ENCODE measurements around the gene PRPF38A.

PRPF38A gene

GRCh38 chr1:52400131-52400530 lies 4.3 kb upstream of the PRPF38A start:
- DNase-seq: no peak

GRCh38 chr1:52402860-52403240 lies 1.6 kb upstream of the PRPF38A start:
- no peak for DNase-seq

GRCh38 chr1:52403566-52404115 lies 761 bp upstream of the PRPF38A start:
- DNase-seq: no peak

- no peak for DNase-seq
Observed at GRCh38 chr1:52404975-52405338, 555 bp downstream of the PRPF38A start.

DNA sequence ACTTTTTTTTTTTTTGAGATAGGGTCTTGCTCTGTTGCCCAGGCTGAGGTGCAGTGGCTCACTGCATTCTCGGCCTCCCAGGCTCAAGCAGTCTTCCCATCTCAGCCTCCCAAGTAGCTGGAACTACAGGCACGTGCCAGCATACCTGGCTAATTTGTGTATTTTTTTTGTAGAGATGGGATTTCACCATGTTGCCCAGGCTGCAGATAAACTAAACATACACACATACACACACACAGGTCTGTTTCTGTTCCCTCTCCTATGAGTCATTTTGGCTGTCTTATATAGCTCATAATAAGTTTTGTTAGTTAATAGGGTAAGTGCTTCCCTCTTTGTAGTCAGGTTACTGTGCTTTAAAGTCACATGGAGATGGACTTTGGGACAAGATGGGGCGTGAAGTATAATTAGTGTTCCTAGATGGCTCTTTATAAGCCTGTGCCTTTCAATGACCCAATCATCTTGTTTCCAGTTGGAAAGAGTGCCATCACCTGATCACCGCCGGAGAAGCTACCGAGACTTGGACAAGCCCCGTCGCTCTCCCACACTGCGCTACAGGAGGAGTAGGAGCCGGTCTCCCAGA lies 9.1 kb downstream of the PRPF38A start:
- no peak for DNase-seq

DNA sequence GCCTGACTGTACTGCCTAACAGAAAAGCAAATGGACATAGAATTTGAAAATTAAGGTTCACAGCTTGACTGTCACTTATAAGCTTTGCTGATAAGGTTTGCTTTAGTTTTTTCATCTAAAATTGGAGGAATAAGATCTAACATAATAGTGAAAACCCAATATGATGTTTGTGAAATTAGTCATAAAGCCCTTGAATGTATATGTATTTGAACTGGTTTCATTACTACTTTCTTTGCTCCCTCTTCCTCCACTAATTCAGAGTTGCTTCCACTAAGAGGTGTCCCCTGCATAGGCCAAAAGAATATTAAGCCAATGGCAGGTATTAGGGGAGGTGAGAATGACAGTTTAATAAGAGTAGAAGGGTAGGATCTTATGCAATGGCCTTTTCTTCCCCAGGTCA lies 10.5 kb downstream of the PRPF38A start:
- DNase-seq: no peak

DNA sequence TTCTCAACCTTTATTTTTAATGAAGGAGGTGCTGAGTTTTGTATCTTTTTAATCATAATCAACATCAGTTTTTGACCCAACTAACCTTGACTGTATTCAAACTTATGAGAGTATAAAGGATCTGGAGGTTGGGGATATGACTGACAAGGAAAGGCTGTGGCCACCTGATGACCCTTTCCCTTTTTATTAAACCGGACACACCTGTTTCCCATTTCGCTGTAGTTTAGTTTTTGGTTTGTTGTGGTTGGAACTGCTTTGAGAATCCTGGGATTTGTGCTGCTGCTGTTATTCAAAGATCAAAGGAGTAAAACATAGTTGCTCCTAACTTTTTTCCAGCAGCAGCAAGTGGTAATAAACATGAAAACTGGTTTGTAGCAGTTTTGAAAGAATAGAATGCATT lies 12.4 kb downstream of the PRPF38A start:
- DNase-seq: no peak

DNA sequence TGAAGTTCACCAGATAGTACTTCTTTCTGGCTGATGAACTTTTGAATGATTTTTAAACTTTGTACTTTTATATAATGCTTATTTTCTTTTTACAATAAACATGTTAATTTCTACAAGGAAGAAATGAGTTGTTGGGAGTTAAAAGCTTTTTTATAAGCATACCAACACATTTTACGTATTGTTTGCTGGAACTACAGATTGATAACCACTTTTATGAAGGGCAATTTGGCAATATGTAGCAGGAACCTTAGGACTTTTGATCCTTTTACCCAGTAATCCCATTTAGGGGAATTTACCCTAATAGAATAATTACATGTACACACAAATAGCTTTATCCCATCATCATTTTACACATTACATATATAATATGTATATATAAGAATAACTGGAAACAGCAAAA lies 16.3 kb downstream of the PRPF38A start:
- DNase-seq: no peak

DNA sequence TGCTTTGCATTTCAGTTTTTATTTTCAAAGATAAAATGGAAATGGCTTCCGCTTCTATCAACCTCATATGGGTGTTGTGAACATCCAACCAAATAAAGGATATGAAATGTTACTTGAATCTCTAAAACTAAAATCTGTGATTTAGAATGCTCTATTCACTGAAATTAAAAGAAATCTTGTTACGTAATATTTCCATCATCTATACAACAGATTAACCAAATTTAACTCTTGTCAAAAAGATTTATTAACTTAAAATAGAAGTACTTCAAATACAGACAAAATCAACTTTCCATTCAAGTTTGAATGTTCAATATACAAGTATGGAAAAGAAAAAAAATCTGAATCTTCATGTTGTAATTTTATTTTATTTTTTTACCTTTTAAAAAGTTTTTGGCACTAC lies 18.7 kb downstream of the PRPF38A start:
- DNase-seq: no peak

DNA sequence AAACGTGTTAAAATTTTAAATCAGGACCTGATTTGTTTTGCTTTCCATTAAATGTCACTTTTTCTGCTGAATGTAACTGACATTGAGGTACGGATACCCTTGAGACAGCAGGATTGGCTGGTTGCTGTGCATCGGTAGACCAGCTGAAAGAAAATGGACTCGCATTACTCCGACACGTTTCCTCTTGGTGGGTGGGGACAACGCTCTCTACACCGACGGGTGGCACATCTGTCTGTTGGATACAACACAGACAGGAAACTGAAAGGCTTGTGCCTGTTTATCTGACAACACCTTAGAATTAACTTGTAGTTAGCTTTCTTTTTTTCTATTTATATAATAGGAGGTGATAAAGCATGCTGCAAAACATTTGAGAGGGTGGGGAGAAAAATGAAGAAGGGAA lies 19.4 kb downstream of the PRPF38A start:
- no peak for DNase-seq

GRCh38 chr1:52424231-52424636 lies 19.8 kb downstream of the PRPF38A start:
- DNase-seq: no peak

DNA sequence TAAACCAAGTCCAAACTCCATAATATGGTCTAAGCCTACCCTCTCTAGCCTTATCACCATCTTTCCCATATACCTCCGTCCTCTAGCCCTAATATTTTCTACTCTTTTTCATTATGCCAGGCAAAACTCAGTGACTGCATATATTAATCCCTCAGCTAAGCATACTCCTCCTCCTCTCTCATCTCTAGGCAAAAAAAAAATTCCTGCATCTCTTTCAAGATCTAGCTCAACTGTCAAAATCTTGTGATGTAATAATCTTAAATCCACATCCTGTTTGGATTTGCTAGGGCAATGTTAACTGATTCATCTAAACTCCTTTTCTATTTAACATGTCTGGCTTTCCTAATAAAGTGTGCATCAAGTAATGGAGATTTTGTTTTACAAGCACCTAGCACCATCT lies 20.4 kb downstream of the PRPF38A start:
- DNase-seq: no peak

DNA sequence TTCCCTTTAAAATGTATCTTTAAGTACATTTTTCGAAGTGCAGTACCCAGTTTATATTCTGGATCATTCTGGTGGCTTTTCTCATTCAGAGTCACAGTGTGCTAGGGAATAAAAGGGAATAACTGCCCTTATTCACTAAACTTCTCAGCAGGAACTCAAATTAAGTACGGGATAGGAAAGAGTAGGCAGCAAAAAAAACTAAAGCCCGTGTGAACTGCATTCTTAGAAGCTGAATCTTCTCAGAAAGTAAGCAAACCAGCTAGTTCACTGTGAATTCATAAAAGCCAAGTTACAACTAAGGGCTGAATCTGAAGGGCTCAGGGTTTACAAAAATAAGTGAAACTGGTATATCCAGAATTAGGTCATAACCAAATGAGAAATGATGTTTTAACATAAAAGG lies 22.0 kb downstream of the PRPF38A start:
- DNase-seq: no peak

DNA sequence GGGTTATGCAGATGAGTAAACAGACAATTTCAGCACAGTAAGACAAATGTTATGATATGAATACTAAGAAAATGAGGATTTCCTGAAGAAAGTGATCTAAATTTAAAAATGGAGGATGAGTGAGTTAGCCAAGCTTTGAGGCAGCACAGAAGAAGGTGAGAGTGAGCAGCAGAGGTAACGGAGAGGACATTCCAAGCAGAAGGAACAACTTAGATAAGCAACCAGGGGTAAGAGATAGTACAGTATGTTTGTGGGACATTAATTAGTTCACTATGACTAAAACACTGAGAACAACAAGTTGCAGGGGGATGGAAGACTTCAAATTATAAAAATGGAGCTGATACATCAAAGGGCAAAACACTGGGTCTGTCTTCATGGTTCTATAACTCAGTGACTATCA lies 22.8 kb downstream of the PRPF38A start:
- DNase-seq: no peak

GRCh38 chr1:52432807-52433206 lies 28.4 kb downstream of the PRPF38A start:
- no peak for DNase-seq

DNA sequence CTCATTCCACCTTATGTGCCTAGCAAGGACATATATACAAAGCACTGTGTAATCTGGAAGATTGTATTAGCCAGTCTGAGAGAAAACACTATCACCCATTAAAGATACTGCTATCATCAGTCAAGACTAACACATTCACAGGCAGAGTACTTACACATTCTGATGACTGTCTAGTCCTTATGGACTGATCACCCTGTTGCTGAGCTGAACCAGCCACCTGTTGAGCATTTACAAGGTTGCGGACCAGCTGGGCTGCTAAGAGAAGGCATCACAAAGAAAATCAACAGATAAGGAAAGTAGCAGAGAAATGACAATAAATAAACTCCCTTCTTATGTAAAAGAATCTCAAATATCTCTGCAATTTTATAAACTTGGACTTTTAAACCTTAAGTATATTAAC lies 30.8 kb downstream of the PRPF38A start:
- no peak for DNase-seq

GRCh38 chr1:52435650-52436049 lies 31.2 kb downstream of the PRPF38A start:
- no peak for DNase-seq

- no peak for DNase-seq
Observed at GRCh38 chr1:52436817-52437216, 32.4 kb downstream of the PRPF38A start.

DNA sequence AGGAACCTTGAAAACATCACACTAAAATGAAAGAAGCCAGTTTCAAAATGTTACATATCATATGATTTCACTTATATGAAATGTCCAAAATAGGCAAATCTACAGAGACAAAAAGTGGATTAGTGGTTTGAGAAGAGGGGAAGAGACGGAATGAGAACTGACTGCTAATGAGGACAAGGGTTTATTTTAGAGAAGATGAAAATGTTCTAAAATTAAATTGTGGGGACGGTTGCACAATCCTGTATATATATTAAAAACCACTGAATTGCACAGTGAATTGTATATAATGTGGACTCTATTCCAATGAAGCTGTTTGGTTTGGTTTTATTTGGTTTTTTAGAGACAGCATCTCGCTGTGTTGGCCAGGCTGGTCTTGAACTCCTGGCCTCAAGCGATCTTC lies 35.6 kb downstream of the PRPF38A start:
- DNase-seq: no peak

DNA sequence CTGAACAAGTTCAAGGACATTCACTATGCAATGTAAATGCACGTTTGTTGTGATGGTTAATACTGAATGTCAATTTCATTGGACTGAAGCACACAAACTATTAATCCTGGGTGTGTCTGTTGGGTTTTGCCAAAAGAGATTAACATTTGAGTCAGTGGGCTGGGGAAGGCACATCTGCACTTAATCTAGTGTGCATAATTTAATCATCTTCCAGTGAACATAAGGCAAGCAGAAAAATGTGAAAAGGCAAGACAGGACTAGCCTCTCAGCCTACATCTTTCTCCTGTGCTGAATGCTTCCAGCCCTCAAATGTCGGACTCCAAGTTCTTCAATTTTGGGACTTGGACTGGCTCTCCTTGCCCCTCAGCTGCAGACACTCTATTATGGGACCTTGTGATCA lies 40.1 kb downstream of the PRPF38A start:
- no peak for DNase-seq

DNA sequence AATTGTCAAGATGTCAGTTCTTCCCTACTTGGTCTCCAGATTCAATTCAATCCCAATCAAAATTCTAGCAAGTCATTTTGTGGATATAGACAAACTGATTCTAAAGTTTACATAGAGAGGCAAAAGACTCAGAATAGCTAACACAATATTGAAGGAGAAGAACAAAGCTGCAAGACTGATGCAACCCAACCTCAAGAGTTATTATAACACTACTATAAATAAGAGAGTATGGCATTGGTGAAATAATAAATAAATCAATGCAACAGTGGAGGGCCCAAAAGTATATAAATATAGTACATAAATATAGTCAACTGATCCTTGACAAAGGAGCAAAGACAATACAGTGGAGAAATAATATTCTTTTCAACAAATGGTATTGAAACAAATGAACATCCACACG lies 49.7 kb downstream of the PRPF38A start:
- DNase-seq: no peak

- no peak for DNase-seq
Observed at GRCh38 chr1:52454779-52455178, 50.4 kb downstream of the PRPF38A start.

DNA sequence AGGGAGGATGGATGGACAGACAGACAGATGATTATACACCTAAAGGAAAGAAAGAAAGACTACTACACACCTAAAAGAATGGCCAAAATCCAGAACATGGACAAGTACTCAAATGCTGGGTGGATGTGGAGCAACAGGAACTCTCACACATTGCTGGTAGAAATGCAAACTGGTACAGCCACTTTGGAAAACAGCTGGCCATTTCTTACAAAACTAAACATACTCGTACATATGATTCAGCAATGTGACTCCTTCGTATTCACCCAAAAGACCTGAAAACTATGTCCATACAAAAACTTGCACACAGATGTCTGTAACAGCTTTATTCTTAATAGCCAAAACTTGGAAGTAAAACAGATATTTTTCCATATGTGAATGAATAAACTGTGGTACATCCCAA lies 51.3 kb downstream of the PRPF38A start:
- no peak for DNase-seq

- no peak for DNase-seq
Observed at GRCh38 chr1:52460694-52461093, 56.3 kb downstream of the PRPF38A start.

DNA sequence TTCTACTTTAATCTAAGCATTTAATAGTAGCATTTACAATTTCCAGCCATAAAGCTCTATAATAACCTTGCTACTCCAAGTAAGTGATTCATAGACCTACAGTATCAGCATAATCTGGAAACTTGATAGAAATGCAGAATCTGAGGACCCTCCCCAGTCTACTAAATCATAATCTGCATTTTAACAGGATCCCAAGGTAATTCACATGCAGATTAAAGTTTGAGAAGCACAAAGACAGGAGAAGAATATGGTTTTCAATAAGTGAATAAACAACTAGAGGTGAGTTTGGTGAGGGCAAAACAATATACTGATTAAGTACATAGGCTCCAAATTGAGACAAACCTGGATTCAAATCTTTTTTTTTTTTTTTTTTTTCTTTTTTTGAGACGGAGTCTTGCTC lies 57.4 kb downstream of the PRPF38A start:
- no peak for DNase-seq

GRCh38 chr1:52463891-52464290 lies 59.5 kb downstream of the PRPF38A start:
- DNase-seq: no peak

Data from NCI-H1092 treated with DMSO at 0.1 percent for 48 hours (cell line).